ENCODE data around the gene CASP9.

Gene CASP9

DNA sequence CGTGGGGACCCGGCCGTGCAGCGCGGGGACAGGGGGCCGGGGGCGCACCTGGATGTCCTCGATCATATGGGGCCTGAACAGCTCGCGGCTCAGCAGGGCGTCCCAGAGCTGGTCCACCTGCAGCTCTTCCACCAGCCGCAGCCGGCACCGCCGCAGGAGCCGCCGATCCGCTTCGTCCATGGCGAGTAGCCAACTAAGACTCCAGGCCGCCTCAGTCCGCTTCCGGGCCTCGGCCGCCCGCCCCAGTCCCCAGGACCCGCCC is at the start of gene CASP9:
Gene CASP9, minus strand, starts transcription at position 195 of the 262 bp plus-strand sequence. Its CDS starts 15 bp downstream, at position 180.
- Histone ChIP-seq H3K27ac (peak within 1 kb of the TSS; percentile 89 to 99), H3K4me3 (peak within 1 kb of the TSS; percentile 94)
- TF ChIP-seq CTCF (IDR thresholded peaks at IDR 0.05) = no peak
- DNase-seq (ENCODE audit: low spot score) = no peak

GRCh38 chr1:15573477-15573876 is 49.5 kb upstream of the CASP9 start:
- Histone ChIP-seq H3K27ac (no peak overlapping the region), H3K4me3 (no peak overlapping the region)
- TF ChIP-seq CTCF (IDR thresholded peaks at IDR 0.05) = no peak
- no peak for DNase-seq (ENCODE audit: low spot score)

- no peak for TF ChIP-seq CTCF (IDR thresholded peaks at IDR 0.05)
- H3K4me3 ChIP-seq = no peak overlapping the region
- no peak for DNase-seq (ENCODE audit: low spot score)
- no peak overlapping the region for H3K27ac ChIP-seq
These were observed 47.3 kb upstream of the CASP9 start for GRCh38 chr1:15571266-15571665.

GRCh38 chr1:15570861-15571260 is 46.8 kb upstream of the CASP9 start:
- no peak overlapping the region for H3K4me3 ChIP-seq
- no peak overlapping the region for H3K27ac ChIP-seq
- no peak for TF ChIP-seq CTCF (IDR thresholded peaks at IDR 0.05)
- no peak for DNase-seq (ENCODE audit: low spot score)

DNA sequence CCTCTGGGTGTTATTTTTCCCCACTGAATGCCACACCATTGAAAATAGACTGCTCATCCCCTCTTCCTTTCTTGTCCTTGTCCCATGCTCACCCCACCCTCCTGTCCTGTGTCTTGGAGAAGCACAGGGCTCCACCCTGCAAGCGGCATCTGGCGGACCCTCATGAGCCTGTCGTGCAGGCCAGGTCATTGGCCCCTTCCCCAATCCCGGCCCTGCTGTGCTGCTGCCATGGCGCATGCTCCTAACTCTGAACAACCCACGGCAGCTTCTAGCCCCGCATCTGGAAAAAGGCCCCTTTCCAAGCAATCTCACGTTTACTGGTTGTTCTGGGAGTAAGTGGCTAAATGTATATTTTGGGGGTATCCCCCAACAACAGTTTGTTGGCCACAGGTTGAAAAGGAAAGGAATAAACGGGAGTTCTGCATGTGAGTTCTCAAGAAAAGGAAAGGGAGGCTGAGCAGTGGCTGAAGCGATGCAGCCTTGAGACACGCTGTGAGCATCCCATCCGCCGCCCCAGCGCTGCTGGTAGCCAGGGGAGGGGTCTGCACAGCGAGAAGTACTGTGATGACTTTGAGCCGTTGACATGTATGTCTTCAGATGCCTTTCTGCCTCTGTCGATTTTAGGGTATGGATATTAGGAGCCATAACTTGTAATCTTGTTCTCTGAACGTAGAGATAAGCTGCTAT is 44.5 kb upstream of the CASP9 start:
- no peak for DNase-seq (ENCODE audit: low spot score)
- no peak overlapping the region for H3K4me3 ChIP-seq
- no peak for TF ChIP-seq CTCF (IDR thresholded peaks at IDR 0.05)
- H3K27ac ChIP-seq = no peak overlapping the region

DNA sequence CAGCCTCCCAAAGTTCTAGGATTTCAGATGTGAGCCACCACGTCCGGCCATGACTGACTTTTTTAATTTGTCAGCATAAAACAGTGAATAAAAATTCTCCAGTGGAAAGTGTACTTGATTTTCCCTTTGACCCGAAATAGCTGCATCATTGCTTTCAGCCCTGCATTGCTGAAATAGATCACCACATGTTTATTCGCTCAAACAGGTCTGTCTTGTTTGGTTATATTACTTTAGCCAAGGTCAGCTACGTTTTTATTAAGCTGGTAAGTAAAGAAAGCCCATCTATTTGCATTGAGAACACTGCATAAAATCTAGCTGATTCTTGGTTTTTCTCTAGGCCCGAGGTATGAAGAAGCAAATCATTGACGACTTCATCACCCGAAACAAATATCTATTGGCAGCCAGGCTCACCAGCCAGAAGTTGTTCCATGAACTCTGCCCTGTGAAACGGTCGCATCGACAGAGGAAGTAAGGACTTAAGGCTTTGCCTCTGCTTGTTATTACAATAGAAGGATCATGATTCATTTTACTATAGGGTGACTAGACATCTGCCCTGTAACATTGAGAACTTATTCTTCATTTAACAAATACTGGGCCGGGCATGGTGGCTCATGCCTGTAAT is 35.3 kb upstream of the CASP9 start:
- no peak for TF ChIP-seq CTCF (IDR thresholded peaks at IDR 0.05)
- H3K4me3 ChIP-seq = no peak overlapping the region
- H3K27ac ChIP-seq = no peak overlapping the region
- DNase-seq (ENCODE audit: low spot score) = no peak

DNA sequence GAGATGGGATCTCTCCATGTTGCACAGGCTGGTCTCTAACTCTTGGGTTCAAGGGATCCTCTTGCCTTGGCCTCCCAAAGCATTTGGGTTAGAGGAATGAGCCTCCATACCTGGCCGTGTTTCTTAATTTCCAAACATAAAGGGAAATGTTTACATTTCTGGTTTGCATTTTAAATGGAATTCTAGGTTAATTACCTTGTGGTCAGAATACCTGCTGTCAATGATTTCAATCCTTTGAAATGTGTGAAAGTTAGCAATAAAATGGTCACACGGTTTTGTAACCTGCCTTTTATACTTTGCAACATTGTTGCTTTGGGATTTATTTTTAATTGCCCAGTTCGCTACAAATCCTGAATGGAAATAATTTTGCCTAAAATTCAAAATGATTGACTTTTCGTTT is 34.5 kb upstream of the CASP9 start:
- H3K27ac ChIP-seq = no peak overlapping the region
- no peak for DNase-seq (ENCODE audit: low spot score)
- no peak for TF ChIP-seq CTCF (IDR thresholded peaks at IDR 0.05)

More for the DNA sequence above, 34.5 kb upstream of the CASP9 start:
- no peak overlapping the region for H3K4me3 ChIP-seq
